Kasumi-1 (cell line): Measurements from ENCODE around the gene DCLRE1C.
"Not testable (repeated sequence)": the region's sequence is repeated elsewhere in the genome, so short reads cannot be mapped to it uniquely, and the experiment has no call there.

Experiments used
- DNase-seq, 2 experiments: peaks; one replicate each; lab custom pipeline; 2025; lab: John Stamatoyannopoulos, UW

Gene DCLRE1C

DNA sequence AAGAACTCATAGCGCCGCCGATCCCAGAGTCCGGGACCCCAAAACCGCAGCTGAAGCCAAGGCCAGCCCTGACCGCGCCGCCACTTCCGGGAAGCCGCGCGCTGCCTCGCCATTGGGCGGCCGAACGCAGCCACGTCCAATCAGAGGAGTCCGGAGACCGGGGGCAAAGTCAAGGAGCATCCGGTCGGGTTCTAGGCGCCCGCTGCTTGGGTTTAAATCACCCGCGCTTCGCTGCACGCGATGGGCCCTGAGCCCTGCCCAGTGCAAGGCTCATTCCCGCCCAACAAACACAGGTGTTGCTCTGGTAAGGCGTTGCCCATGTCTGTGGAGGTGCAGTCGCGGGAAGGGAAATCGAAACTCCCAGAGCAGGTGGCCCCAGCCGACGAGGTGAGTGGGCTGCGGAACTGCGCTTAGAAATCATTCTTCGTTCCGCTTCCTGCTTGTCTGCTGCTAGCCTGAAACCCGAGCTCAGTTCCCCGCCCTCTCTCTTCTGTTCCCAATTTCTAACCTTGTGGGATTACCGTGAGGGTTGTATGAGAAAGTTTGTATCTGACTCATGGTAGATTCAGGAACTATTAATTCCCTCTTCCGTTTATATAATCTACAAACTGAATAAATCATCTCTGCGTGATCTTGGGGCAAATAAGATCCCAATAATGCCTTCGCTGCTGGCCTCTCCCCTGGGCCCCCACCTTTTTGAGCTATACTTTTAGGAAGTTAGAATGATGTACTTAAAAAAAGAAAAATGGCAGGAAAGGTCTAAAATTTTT is at the start of gene DCLRE1C:
Gene DCLRE1C (minus strand): TSS at position 96 of the 770 bp plus-strand sequence. CDS start 86 bp downstream, at position 10.
- DNase-seq = peak; percentile 97 to 98

DNA sequence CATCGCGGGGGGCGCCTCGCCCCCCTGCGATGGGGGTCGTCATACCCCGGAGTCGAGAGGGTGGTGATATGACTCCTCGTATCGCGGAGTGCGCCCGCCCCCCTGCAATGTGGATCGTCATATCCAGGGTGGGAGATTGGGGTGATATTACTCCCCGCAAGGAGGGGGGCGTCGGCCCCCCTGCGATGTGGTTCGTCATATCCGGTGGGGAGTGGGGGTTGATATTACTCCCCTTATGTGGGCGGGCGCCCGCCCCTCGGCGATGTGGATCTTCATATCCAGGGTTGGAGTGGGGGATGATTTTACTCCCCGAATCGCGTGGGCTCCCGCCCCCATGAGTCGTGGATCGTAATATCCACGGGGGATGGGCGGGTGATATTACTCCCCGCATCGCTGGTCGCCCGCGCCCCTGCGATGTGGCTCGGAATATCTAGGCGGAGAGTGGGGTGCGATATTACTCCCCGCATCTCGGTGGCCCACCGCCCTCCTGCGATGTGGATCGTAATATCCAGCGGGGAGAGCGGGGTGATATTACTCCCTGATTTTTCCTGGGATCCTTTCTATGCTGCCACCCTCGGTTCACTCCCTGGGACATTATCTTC is 42.2 kb upstream of the DCLRE1C start:
- DNase-seq = no peak

DNA sequence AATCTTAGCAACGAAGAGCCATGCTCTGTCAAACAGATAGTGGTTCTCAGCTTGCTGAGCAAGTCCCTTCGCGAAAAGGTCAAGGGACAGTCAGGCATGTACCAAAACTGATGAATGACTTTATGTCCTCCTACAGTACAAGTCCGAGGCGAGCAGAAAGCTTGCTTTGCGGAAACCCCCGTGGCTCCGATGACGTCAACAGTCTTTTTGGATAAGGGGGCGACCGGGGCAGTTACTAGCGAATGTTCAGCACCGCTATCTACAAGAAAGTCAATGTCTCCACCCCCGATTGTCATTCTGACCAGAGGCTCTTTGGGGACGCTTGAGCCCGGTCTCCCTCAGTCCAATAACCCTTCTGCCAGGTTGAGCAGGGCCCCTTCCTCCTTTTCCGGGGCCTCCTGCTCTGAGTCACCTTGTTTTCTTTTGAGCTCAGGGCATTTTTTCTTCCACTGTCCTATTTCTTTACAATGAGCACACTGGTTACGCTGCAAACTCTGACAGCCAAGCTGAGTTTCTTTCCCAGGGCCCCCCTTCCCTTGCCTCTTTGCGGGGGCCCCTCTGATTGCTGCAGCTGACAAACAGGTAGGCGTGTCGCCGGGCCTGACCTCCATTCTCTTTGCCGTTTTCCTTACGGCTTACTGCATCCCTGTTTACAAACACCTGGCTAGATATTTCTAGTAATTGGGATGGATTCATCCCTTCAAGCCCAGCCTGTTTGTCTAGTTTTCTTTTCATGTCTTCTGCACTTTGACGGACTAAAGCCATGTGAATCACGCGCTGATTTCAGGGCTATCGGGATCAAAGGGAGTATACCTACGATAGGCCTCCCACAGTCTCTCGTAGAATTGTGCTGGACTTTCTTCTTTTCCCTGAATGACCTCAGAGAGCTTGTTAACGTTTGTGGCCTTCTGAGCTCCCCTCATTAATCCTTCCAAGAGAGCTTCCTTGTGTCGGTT is 39.9 kb upstream of the DCLRE1C start:
- DNase-seq = not testable (repeated sequence)

DNA sequence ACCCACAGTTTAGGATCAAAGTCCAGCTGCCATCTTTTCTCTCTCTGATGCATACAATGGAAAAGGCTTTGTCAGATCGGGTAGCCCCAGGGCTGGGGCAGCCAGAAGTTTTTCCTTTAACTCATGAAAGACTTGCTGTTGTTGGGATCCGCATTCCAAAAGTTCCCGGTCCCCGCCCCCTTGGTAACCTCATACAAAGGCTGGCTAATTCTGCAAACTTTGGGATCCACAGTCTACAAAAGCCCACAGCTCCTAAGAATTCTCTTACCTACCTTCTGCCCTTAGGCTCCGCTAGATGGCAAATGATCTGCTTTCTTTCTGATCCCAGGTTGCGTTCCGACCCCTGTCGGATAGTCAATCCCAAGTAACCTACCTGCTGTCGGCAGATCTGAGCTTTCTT is 38.4 kb upstream of the DCLRE1C start:
- DNase-seq = not testable (repeated sequence)

DNA sequence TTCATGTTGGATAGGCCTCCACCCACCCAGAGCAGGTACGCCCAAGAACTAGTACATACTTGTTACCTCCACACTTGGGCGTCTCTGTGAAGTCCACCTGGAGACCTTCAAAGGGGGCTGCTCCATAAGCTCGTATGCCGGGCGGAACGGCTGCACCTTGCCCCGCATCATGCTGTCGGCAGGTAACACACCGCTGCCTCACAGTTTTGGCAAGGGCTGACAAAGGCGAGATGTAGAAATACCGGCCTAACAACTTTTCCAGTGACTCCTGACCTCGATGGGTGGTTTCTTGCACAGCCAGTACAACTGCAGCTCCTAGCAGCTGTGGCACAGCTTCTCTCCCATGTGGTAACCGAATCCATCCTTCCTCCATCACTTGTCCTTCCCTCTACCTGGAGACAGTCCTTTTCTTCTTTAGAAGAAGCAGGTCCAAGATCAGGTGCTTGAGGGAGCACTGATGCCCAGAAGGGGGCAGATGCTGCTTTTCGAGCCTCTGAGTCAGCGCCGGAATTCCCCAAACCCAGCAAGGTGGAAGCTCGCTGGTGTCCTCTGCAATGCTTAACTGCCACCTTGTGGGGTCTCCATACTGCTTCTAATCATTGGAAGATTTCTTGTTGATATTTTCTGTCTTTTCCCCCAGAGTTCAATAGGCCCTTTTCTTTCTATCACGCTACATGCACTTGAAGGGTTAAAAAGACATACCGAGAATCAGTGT is 37.3 kb upstream of the DCLRE1C start:
- DNase-seq = not testable (repeated sequence)

DNA sequence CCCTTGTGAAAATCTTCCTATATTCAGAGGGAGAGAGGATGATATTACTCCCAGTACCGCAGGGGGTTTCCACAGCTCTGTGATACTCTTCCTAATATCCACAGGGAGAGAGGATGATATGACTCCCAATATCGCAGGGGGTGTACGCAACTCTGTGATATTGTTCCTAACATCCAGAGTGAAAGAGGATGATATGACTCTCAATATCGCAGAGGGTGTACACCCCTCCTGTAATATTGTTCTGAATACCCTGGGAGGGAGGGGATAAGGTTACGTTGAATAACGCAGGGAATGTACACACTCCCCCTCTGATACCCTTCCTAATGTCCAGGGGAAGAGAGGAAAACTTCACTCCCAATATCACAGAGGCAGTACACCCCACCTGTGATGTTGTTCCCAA is 35.7 kb upstream of the DCLRE1C start:
- DNase-seq = not testable (repeated sequence)

DNA sequence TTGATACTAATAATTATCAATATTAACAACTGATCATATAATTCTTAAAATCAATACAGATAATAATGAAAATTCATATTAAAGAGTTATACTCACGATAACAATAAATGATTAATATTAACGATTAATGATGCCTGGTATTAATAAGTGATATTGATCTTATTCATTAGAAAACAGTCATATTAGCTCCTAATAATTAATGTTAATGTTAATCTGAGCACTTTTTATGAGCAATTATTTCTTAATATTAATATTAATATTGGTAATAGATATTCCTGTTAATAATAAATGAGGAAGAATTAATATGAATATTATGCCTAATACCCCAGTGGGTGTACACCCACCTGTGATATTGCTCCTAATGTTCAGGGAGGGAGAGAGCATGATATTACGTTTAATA is 28.8 kb upstream of the DCLRE1C start:
- no peak for DNase-seq

DNA sequence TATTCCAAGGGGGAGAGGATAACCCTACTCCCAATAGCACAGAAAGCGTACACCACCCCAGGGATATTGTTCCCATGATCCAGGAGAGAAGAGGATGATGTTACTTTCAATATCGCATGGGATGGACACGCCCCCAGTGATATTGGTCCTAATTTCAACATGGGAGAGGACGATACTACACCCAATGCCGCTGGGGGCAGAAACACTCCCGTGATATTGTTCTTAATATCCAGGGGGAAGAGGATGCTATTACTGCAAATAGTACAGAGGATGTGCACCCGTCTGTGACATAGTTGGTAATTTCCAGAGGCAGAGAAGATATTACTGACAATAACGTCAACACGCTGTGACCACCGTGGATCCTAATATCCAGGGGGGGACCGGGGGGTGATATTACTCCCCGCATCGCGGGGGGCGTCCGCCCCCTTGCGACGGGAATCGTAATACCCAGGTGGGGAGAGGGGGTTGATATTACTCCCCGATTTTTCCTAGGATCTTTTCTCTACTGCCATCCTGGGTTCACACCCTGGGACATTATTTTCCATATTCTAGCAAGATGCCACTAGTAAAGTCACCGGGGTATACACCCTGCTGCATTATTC is 21.9 kb upstream of the DCLRE1C start:
- DNase-seq = no peak

DNA sequence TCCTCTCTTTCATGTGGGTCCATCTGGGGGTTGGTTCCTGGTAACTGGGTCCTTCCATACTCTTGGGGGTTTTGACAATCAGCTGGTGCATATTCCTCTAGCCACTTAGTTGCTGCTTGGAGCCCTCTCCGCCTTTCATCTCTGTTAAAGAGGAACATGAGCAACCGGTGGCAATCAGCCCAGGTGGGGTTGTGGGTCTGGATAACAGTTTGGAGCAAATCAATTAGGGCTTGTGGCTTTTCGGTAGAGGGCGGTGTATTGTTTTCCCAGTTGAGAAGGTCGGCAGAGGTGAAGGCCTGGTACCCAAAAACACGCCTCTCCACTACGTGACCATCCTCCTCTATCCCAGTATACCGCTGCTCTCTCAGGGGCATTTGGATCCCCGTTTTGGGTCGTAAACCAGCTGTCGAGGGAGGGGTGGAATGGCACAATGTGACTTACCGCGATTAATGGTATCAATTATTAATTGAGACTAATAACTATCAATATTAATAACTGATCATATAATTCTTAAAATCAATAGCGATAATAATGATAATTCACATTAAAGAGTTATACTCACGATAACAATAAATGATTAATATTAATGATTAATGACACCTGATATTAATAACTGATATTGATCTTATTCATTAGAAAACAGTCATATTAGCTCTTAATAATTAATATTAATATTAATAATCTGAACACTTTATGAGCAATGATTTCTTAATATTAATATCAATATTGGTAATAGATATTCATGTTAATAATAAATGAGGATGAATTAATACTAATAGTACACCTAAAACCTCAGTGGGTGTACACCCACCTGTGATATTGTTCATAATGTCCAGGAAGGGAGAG is 20.5 kb upstream of the DCLRE1C start:
- not testable (repeated sequence) for DNase-seq

DNA sequence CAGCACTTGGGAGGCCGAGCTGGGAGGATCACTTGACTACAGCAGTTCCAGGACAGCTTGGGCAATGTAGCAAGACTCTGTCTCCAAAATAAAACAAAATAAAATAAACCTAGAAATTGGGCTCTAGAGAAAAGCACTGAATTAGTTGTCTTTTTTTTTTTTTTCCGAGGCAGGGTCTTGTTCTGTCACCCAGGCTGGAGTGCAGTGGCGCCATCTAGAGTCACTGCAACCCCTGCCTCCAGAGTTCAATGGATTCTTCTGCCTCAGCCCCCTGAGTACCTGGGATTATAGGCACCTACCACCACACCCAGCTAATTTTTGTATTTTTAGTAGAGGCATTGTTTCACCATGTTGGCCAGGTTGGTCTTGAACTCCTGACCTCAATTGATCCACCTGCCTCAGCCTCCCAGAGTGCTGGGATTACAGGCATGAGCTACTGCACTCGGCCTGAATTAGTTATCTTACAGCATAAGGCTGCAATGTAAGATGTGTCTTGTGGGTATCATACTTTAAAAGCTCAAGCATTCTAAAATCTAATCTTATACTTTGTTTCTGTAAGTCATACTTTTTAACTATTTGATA is 18.1 kb upstream of the DCLRE1C start:
- peak; percentile 39 to 50 for DNase-seq

DNA sequence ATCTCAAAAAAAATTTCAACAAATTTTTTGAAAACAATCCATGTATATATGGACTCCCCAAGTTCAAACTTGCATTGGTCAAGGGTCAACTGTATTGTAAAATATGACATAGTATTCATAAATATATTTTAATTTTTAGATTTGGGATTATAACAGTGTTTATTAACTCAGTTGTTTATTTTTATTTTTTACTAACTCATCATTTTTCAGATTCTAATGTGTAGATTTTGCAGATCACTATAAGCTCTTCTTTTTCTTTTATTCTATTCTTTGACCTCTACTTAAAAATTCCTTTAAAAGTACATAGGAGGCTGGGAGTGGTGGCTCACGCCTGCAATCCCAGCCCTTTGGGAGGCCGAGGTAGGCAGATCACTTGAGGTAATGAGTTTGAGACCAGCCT is 14.0 kb upstream of the DCLRE1C start:
- no peak for DNase-seq

DNA sequence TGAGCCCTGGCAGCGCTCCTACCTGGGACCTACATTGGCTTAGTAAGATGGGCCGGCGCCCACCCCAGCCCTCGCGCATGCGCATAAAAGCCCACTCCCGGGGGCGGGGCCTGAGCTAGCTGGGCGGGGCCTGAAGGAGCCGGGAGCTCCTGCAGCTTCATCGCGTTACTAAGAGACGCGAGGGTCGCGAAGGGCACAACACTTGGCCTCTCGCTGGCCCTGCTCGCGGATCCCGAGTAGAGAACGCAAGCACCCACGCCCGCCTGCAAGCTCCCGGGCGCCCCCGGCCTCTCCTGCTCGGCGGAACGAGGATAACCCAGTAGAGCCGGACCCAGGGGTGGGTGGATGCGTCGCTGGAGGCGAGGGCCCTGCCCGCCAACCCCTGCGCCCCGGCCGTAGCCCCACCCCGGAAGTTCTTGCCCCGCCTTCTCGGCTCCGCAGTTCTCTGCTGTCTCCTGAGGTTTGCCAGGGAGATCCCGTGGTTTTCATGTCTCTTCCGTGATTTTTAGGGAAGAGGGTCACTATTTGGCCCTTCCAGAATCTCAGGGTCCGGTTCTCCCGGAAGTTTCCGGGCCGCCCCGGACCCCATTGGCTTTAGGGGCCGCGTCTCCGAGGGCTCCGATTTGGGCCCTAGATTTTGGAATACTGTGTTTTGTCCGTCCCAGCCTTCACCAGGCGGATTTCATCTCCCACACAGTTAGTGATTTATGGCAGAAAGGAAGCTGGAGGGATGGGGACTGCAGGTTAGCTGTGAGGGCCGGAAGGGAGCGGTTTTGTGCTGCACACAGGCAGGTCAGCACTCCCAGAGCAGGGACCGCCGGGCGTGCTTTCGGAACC is 5.5 kb upstream of the DCLRE1C start, which contains the start of gene MEIG1:
Gene MEIG1 (plus strand): TSS at position 168 of the 837 bp plus-strand sequence. CDS start 7,081 bp downstream, outside the sequence.
- DNase-seq = peak; percentile 91 to 93

DNA sequence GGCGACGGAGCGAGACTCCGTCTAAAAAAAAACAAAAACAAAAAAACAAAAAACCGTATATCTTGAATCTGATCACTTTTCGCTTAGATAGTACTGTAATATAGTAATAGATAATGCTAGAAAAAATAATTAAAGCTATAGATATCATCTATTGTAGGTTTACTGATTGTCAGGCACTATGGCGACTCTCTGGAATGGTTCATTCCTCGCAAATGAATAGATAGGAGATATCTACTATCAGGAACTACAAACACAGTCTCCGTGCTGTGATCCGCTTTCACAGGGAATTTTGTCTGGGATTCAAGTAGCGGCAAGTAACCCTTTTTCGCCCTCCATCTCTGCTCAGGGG is 5.0 kb upstream of the DCLRE1C start:
- DNase-seq = no peak

DNA sequence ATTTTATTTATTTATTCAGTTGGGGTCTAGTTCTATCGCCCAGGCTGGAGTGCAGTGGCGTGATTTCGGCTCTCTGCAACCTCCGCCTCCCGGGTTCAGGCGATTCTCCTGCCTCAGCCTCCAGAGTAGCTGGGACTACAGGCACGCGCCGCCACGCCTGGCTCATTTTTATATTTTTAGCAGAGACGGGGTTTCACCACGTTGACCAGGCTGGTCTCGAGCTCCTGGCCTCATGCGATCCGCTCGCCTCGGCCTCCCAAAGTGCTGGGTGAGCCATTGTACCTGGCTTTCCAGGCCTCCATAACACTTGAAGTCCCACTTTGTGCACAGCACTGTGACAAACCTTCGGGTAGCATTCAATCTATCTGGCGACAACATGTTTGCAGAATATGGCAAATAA is 1.0 kb upstream of the DCLRE1C start:
- no peak for DNase-seq

DNA sequence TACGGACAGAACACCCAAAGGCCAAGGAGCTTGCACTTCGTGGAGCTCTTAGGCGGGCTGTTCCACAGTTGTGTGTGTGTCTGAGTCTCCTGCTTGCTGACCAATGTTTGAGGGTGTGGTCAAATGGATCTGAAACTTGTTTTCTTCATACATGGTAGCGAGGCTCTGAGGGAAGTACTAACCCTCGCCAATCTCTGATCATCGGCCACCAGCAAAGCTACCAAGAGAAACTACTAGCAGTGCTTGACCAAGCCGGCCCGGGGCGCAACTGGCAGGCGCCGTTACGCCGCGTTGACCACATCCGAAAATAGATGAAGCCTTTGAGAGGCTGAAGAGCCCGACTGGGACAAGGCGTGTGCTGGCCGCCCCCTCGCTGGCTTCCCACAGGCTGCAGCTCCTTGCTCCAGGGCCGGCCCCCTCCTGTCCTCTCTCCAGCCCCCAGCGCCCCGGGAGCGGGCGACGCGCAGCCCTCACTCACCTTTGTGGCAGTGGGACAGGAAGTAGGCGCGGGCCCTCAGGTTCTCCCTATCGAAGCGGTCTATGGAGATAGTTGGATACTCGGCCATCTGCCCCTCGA is 384 bp downstream of the DCLRE1C start:
- peak; percentile 45 to 46 for DNase-seq

DNA sequence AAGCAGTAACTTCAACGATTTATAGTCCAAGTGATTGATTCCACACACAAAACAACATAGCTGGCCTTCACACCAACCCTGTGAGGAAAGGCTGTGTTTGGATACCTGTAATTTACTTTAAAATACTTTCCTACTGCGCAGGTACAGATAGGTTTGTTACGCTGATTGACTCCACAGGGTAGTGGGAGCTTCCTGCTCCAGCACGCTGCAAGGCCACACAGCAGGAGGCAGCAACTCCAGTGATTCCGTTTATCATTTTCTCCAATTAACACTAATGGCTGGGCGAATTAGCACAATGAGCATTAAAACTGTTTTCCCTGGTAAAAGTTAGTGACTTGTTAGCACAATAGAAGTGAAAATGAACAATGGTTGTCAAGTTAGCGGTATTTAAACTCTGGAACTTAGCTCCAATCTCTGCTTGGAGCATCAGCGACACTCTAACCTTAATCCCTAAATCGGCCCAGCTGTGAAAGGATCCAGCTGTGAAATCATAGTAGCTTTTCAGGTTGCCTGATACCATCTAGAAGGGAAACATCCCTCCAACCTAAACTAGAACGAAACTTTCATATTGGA is 959 bp downstream of the DCLRE1C start:
- DNase-seq = peak in 1 of 2 experiments; percentile 35

DNA sequence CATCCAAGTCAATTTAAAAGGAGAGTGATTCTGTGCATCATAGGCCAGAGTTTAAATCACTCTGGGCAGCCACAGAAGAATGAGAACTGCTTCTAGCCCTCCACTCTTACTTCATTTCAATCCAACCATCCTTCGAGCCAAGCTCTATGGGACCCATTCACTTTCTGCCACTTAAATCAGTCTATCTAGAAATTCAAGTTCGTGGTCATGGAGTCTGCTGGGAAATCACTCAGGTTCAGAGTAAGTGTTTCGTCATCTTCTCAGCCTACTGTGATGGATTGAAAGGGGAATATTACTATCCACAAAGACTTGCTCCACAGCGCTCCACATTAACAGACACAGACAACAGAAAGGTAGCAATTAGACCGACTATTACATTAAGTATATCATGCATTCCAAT is 4.6 kb downstream of the DCLRE1C start:
- DNase-seq = no peak

DNA sequence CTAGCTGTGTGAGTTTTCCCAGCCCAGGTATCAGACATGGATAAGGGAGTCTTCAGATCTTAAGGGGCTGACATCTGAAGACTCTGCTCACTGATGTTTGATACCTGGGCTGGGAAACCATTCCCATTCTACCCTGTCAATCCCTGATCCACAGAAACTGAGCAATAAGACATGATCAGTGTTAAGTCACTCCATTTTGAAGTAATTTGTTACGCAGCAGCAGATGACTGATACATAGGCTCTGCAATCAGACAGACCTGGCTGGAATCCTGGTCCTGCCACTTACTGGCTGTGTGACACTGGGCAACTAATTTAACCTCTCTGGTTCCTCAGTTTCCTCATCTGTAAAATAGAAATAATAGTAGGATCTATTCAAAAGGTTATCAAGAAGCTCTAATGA is 6.6 kb downstream of the DCLRE1C start:
- no peak for DNase-seq
